ENCODE results near the gene BANP. TPM values are rescaled to one million over a fixed set of nuclear protein-coding genes. Genes with fewer than 3 reads are reported as not detected.

Gene BANP
- total RNA-seq, 1 donor from 2014 or later, result 17.6 TPM

GRCh38 chr16:87954826-87955225 is 3.6 kb downstream of the BANP start:
- no peak for TF ChIP-seq CTCF (conservative IDR thresholded peaks at IDR 0.05; ENCODE audit: low read depth, low read length)
- no peak for DNase-seq (ENCODE audit: low read depth)
- no peak overlapping the region for H3K4me3 ChIP-seq (ENCODE audit: low read depth, low read length)

GRCh38 chr16:87955302-87956097 is 4.3 kb downstream of the BANP start:
- TF ChIP-seq CTCF (conservative IDR thresholded peaks at IDR 0.05; ENCODE audit: low read depth, low read length), result no peak
- DNase-seq (ENCODE audit: low read depth), result no peak
- H3K4me3 ChIP-seq (ENCODE audit: low read depth, low read length), result no peak overlapping the region

DNA sequence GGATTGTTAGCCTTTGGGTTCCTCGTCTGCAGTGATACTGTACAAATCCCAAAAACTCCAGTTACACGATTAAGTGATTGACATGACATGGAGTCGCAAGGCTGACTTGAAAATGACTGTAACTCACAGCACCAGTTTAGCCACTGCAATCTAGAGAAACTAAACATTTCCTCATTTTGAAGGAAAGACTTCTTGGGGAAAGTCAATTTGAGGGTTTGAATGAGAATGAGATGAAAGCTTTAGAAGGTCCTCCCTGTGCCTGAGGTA is 4.8 kb downstream of the BANP start:
- DNase-seq (ENCODE audit: low read depth), result no peak
- TF ChIP-seq CTCF (conservative IDR thresholded peaks at IDR 0.05; ENCODE audit: low read depth, low read length), result no peak
- H3K4me3 ChIP-seq (ENCODE audit: low read depth, low read length), result no peak overlapping the region

DNA sequence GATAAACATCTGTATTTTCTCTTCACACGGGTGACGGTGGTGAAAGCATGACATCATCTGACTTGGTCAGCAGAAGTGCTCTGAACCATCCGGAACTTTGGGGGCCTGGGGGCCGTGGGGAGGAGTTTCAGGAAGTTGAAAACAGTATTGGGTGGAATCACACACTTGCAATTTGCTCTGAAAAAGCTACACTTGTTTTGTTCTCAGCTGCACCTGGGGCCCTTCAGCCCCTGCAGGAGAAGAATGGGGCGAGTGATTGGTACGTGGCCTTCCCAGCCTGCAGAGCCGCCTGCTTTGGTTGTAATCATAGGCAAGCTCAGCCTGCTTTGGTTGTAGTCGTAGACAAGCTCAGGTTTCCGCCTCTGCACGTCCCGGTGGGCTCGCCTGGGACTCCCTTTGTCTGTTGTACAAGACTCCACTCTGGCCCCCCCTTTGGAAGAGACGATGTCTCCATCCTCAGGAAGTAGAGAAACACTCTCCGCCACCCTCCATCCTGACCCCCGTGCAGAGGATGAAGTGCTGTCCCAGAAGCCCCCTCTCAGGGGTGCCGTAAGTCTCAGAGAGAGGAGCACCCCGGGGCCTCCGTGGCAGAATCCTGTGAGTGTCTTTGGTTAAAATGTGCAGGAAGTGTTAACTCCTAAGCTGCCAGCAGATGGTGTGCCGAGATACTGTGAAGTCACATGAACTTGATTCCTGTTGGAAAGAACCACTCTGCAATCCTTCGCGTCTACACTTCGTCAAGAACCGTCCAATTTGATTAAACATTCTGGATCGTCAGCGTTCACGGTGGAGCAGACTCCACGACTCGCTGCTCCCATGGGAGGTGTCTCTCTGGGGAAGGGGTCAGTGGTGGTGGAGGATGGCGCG is 5.4 kb downstream of the BANP start:
- H3K4me3 ChIP-seq (ENCODE audit: low read depth, low read length), result no peak overlapping the region
- TF ChIP-seq CTCF (conservative IDR thresholded peaks at IDR 0.05; ENCODE audit: low read depth, low read length), result peak; percentile 35
- DNase-seq (ENCODE audit: low read depth), result no peak

GRCh38 chr16:87957296-87958094 is 6.3 kb downstream of the BANP start:
- TF ChIP-seq CTCF (conservative IDR thresholded peaks at IDR 0.05; ENCODE audit: low read depth, low read length), result no peak
- no peak overlapping the region for H3K4me3 ChIP-seq (ENCODE audit: low read depth, low read length)
- DNase-seq (ENCODE audit: low read depth), result no peak

GRCh38 chr16:87958632-87959031 is 7.4 kb downstream of the BANP start:
- no peak for DNase-seq (ENCODE audit: low read depth)
- no peak for TF ChIP-seq CTCF (conservative IDR thresholded peaks at IDR 0.05; ENCODE audit: low read depth, low read length)

More at GRCh38 chr16:87958632-87959031, 7.4 kb downstream of the BANP start:
- no peak overlapping the region for H3K4me3 ChIP-seq (ENCODE audit: low read depth, low read length)

Measured in epithelial cell of proximal tubule (primary cell).